Brain pericyte (primary cell): ENCODE results near the gene DNMBP.
"Not testable (repeated sequence)": the region's sequence is repeated elsewhere in the genome, so short reads cannot be mapped to it uniquely, and the experiment has no call there.

Experiments used
- DNase-seq: peaks from one replicate; pipeline ENCODE4 v3.0.0-alpha.2; 2012; ENCODE audit warnings: low read depth, low spot score

The DNMBP gene

DNA sequence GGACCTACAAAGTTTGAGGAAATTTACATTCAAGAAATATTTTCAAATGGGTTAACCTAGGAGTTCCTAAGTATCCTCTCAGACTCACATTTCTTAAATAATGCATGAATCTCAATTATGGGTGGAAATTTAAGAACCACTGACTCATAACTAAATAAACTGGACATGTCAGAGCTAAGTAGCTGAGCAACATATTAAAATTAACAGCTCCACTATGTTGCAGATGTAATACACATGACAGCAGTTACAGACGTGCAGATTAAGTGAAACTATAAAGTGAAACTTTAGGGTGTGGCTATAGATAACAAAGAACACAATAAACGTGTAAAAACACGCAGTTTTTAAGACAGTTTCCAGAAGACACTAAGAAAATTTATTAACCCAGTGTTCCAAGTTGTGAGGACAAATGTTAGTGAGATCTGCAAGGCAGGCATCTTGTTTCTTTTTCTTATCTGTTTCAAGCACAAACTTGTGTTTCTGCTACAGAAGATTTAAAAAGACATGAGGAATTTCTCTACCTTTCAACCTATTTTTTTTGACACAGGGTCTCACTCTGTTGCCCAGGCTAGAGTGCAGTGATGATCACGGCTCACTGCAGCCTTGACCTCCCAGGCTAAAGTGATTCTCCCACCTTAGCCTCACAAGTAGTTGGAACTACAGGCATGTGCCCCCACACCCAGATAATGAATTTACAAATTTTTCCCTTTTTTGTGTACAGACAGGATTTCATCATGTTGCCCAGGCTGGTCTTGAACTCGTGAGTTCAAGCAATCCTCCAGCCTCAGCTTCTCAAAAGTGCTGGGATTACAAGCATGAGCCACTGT, 25.3 kb downstream of the DNMBP start:
- DNase-seq = no peak

DNA sequence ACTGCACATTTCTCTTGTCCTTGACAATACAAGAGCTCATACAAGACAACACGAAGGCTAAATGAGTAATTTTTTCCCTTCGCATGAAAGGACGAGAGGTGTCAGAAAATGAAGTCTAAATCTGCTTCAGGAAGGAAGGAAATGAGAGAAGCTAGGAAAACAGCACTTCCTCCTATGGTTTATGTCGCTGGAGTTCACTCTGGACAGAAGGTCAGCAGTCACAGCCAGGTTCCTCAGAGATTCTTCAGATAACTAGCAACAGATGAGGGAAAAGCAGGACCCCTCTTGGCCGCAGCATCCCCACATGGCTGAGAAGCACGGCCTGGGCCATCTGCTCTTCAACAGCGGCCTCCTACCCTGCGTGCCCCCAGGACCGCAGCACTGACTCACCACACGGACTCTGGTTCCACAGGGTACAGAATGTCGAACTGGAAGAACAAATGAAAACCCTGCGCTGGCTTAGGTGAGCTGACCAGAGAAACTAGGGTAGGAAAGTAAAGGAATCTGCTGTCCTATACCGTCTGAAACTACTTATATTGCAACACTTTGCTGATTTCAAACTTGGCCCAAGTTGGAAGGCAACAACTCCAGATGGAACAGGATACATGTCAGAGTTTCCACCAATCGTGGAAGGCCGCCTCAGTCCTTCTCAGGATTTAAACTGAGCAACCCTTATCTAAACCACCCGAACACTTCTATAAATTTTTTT, 26.3 kb downstream of the DNMBP start:
- peak; percentile 50 for DNase-seq

DNA sequence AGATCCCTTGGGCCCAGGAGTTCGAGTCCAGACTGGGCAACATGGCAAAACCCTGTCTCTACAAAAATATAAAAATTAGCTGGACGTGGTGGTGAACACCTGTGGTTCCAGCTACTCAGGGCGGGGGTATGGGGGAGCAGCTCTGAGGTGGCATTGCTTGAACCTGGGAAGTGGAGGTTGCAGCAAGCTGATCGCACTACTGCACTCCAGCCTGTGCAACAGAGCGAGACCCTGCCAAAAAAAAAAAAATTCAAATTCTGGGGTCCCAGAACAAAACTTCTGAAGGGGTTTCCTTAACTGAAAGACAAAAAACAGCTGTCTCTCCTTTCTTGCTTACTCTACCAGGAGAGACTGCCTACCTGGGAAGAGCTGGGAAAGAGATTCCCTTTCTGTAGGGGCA, 27.0 kb downstream of the DNMBP start:
- no peak for DNase-seq

DNA sequence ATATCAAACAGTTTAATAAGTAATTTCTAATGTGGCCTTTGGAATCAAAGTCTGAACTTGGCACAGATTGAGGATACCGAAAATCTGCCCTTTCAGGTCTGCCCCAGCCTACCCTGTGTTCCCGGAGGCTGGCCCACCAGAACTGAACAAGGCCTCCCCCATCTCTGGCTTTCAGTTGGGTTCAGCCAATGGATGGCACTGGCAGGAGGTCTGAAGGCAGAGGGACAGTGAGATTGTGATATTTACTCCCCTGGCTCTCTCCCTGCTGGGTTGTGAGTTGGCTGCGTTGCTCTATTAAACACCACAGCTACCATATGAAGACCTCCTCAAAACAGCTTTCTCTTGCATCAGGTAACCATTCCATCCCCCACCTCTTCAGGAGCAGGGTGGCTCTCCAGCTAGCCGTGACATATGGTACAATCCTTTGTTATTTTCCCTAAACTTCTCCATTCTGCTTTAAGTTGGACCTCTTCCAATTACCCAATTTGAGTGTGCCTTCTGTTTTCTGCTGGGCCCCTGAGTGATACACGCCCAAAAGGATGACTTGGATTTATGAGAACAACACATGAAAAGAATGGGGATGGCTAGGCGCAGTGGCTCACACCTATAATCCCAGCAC, 28.1 kb downstream of the DNMBP start:
- DNase-seq = no peak

DNA sequence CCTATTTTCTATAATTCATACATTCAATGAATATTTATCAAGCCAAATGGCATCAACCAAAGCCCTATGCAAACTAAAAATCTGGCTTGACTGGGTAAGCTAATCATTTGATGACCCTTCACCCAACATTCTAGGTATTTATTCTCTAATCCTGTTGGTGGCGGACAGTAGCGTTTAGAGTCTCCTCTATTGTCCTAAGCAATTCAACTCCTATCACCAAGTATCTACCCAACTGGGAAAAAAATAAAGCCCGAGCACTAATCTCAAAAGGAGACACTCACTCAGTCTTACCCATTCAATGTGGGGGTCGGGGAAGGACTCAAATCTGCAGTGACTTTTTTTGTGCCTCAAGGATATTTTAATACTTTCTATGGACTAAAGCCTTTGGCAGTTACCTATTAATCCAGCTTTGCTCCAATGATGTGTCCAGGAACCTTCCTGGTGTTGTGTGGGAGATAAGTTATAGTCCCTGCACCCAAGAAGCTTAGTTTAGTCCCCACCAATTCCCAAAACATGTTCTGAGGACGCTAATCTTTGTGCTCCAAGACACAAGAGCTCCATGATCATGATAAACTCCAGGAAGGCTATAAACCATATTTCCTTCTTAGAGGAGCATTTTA, 30.6 kb downstream of the DNMBP start:
- DNase-seq = no peak

DNA sequence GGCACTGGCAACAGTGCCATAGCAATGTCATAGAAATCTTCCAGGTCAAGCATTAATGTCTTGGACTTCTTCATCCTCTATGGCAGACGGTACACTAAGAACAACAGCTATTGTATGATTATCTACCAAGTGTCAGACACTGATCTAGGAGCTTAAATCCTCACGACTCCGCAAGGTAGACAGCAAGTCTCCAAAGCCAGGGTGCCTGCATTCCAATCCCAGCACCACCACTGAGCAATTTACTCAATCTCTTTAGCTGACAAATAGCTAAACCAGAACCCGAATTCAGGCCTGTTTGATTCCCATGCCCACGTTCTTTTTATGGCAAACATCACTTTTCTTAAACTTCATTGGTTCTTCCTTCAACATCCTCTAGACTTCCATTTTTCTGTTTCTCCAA, 31.8 kb downstream of the DNMBP start:
- DNase-seq = no peak

GRCh38 chr10:99976886-99977665, 32.7 kb downstream of the DNMBP start:
- DNase-seq = no peak

GRCh38 chr10:99975942-99976809, 33.6 kb downstream of the DNMBP start:
- DNase-seq = peak; percentile 53

DNA sequence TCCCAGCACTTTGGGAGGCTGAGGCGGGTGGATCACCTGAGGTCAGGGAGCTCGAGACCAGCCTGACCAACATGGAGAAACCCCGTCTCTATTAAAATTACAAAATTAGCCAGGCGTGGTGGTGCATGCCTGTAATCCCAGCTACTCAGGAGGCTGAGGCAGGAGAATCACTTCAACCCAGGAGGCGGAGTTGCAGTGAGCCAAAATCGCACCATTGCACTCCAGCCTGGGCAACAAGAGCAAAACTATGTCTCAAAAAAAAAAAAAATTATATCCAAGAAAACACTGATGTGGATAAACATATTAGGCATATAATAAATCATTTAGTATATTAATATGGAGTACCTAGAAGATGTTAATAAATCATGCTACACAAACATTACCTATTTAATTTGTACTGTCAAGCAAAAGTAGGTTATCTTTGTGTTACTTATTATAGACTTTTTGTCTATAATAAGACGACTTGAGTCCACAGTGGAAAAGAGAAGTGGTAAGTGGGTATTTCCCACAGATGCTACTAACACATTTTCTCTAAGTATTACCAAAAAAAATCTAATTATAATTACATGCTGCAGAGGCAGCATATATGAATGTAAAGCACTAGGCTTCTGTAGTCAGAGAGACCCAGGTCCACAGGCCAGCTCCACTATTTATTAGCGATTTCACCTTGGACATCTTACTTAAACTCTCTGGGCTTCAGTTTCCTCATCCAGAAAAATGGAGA, 34.5 kb downstream of the DNMBP start:
- DNase-seq = no peak

- DNase-seq = no peak
Observed at GRCh38 chr10:99973190-99973589, 36.6 kb downstream of the DNMBP start.

- no peak for DNase-seq
Observed at GRCh38 chr10:99967961-99968360, 41.8 kb downstream of the DNMBP start.

DNA sequence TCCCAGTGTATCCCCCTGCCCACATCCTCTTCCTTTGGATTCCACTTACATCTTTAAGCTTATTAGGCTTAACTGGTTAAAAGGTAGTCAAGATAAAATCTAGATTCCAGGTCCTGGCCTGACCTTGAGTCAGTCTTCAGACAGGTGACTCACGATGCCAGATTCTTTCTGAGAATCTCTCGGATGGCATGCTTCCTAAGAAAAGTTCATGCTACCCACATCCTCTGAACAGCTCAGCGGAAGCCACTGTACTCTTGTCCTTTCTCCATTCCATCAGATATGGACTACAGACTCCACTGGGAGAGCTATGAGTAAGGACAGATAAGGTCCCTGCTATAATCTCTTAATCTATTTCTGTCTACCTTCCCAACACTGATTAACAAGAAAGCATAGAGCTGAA, 43.4 kb downstream of the DNMBP start:
- DNase-seq = no peak

DNA sequence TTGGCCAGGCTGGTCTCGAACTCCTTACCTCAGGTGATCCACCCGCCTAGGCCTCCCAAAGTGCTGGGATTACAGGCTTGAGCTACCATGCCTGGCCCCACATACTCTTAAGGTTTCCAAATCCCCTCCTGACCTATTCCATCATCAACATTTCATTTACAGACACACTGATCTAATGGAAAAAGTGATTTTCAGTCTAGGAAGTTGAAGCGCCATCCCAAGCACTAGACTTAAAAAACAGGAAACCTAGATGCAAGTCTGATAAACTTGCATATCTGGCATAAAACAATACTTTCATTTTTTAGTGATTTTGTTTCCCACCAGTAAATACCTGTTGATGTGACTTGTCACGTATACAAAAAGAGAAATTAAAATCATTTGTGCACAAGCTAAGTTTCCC, 44.0 kb downstream of the DNMBP start:
- DNase-seq = no peak

- DNase-seq = no peak
Observed at GRCh38 chr10:99964791-99965190, 45.0 kb downstream of the DNMBP start.

DNA sequence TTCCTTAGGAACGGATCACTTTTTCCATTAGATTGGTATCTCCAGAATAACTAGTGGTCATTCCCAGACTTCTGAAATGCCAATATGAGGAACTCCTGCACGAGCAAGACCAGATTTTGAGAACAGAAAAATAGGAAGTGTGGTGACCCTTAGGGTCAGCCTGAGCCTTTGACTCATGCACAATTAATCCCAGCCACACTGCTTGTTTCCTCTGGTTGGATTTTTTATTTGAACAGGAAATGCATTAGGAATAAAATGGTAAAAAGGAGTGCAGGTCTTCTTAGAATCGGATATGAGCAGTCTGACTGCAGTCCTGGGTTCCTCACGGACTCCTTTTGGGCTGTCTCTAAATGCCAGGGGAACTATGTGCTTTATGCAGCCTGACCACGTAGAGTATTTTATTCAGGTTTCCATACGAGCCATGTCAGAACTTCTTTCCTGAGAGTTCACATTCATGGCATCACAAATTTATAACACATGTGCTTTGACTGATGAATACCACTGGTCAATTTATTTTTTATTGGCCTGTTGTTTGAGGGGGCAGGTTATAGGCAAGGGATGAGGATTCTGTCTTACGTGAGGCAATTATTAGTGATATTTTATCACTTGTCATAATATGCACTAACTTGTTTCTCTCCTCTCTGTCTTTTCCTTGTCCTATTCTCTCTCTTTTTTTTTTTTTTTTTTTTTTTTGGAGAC, 46.1 kb downstream of the DNMBP start:
- not testable (repeated sequence) for DNase-seq

GRCh38 chr10:99958806-99959205, 50.9 kb downstream of the DNMBP start:
- no peak for DNase-seq

DNA sequence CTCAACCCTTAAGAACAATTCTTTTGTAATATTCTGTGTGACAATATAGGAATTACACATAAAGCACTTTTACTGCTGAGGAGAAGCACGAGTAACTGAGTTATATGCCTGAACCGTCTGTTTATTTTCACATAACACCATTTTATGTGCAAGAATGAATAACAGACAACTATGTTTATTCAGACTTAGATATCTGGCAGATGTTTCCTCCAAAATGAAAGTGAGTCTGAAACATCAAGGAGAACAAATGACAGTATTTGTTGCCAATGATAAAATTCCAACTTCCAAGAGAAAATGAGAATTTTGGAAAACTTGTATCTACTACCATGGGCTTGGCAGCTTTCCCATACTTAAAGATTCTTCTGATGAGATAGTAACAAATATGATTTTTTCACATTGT, 51.4 kb downstream of the DNMBP start:
- DNase-seq = no peak

- DNase-seq = not testable (repeated sequence)
Observed at GRCh38 chr10:99953510-99953909, 56.2 kb downstream of the DNMBP start.

GRCh38 chr10:99952799-99953198, 56.9 kb downstream of the DNMBP start:
- no peak for DNase-seq
